IPS-18c (cell line): Measurements from ENCODE around the gene IFFO2.

Experiments
- H3K4me3 ChIP-seq: 2 replicates; pipeline ENCODE4 v1.7.0; 2013; ENCODE audit warnings: low read depth, mild to moderate bottlenecking, low read length, moderate library complexity; ENCODE audit not compliant: insufficient read depth
- H3K9me3 ChIP-seq: one replicate; pipeline ENCODE4 v1.6.1; 2013; ENCODE audit warnings: mild to moderate bottlenecking, low read length, moderate library complexity; ENCODE audit not compliant: control insufficient read depth, insufficient read depth

Gene IFFO2

GRCh38 chr1:18976096-18976495 lies 19.6 kb upstream of the IFFO2 start:
- H3K4me3 ChIP-seq, result no peak overlapping the region
- peaks cover 2% of the 10 kb centered on the region for H3K9me3 ChIP-seq

- H3K4me3 ChIP-seq, result no peak overlapping the region
Observed at GRCh38 chr1:18974606-18975005, 18.1 kb upstream of the IFFO2 start.

GRCh38 chr1:18974005-18974404 lies 17.5 kb upstream of the IFFO2 start:
- no peak overlapping the region for H3K4me3 ChIP-seq

More at GRCh38 chr1:18974606-18975005, 18.1 kb upstream of the IFFO2 start:
- H3K9me3 ChIP-seq, result no peaks in the 10 kb centered on the region

GRCh38 chr1:18973446-18973955 lies 17.0 kb upstream of the IFFO2 start:
- Histone ChIP-seq H3K9me3 (no peaks in the 10 kb centered on the region), H3K4me3 (no peak overlapping the region)

More at GRCh38 chr1:18974005-18974404, 17.5 kb upstream of the IFFO2 start:
- no peaks in the 10 kb centered on the region for H3K9me3 ChIP-seq

- no peaks in the 10 kb centered on the region for H3K9me3 ChIP-seq
- no peak overlapping the region for H3K4me3 ChIP-seq
Observed at GRCh38 chr1:18972991-18973390, 16.5 kb upstream of the IFFO2 start.

- Histone ChIP-seq H3K4me3 (no peak overlapping the region), H3K9me3 (no peaks in the 10 kb centered on the region)
Observed at GRCh38 chr1:18972531-18972930, 16.1 kb upstream of the IFFO2 start.

- H3K4me3 ChIP-seq, result no peak overlapping the region
- no peaks in the 10 kb centered on the region for H3K9me3 ChIP-seq
Observed at GRCh38 chr1:18970762-18971161, 14.3 kb upstream of the IFFO2 start.

GRCh38 chr1:18970358-18970757 lies 13.9 kb upstream of the IFFO2 start:
- no peaks in the 10 kb centered on the region for H3K9me3 ChIP-seq
- no peak overlapping the region for H3K4me3 ChIP-seq

- Histone ChIP-seq H3K9me3 (no peaks in the 10 kb centered on the region), H3K4me3 (no peak overlapping the region)
Observed at GRCh38 chr1:18967066-18967690, 10.7 kb upstream of the IFFO2 start.

GRCh38 chr1:18965206-18966173 lies 9.0 kb upstream of the IFFO2 start:
- no peak overlapping the region for H3K4me3 ChIP-seq
- no peaks in the 10 kb centered on the region for H3K9me3 ChIP-seq

GRCh38 chr1:18963968-18964367 lies 7.5 kb upstream of the IFFO2 start:
- Histone ChIP-seq H3K9me3 (no peaks in the 10 kb centered on the region), H3K4me3 (no peak overlapping the region)

GRCh38 chr1:18962855-18963737 lies 6.6 kb upstream of the IFFO2 start:
- Histone ChIP-seq H3K9me3 (no peaks in the 10 kb centered on the region), H3K4me3 (no peak overlapping the region)

- H3K9me3 ChIP-seq, result no peaks in the 10 kb centered on the region
- H3K4me3 ChIP-seq, result no peak overlapping the region
Observed at GRCh38 chr1:18962121-18962721, 5.7 kb upstream of the IFFO2 start.

- no peak overlapping the region for H3K4me3 ChIP-seq
- no peaks in the 10 kb centered on the region for H3K9me3 ChIP-seq
Observed at GRCh38 chr1:18960821-18961220, 4.3 kb upstream of the IFFO2 start.

- H3K4me3 ChIP-seq, result no peak overlapping the region
- no peaks in the 10 kb centered on the region for H3K9me3 ChIP-seq
Observed at GRCh38 chr1:18960409-18960808, 3.9 kb upstream of the IFFO2 start.

GRCh38 chr1:18959591-18959990 lies 3.1 kb upstream of the IFFO2 start:
- H3K9me3 ChIP-seq, result no peaks in the 10 kb centered on the region

More at GRCh38 chr1:18959591-18959990, 3.1 kb upstream of the IFFO2 start:
- H3K4me3 ChIP-seq, result no peak overlapping the region
